Measurements from ENCODE around the gene PPARD. TPM values are rescaled to one million over a fixed set of nuclear protein-coding genes. Genes with fewer than 3 reads are reported as not detected.

PPARD gene
- total RNA-seq, 1 donor from 2014 or later = 4.9 TPM

DNA sequence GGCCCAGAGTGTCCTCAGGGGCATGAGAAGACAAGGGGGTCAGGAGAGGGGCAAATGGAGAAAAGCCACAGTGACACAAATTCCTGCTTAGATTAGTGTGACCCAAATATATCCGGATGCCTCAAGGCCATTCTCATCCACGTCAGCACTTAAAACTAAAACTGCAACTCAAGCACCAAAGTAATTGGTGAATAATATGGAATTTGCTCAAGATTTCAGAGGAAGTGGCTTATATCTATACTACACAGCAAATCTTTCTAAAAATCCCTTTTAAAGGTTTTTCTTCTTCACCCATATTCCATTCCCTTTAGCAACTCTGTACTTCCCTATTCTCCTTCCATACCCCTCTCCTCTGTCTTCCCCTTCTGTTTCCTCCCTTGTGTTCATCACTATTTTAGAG is 29.6 kb upstream of the PPARD start:
- no peak overlapping the region for H2AFZ ChIP-seq (replicated peaks)
- peaks cover 2% of the 10 kb centered on the region for H3K36me3 Mint-ChIP-seq

GRCh38 chr6:35317483-35318195 is 24.7 kb upstream of the PPARD start:
- Histone ChIP-seq H3K9ac (no peak overlapping the region), H3K4me3 (peak overlapping the region; percentile 52), H4K20me1 (ENCODE audit: low read depth) (no peaks in the 10 kb centered on the region), H3K27me3 (peaks cover 31% of the 10 kb centered on the region), H3K4me2 (peak overlapping the region; percentile 81), H3K27ac (no peak overlapping the region), H3K36me3 (no peaks in the 10 kb centered on the region), H3F3A (ENCODE audit: low read depth) (peaks cover 12% of the 10 kb centered on the region), H2AFZ (replicated peaks) (peak overlapping the region; percentile 90), H3K9me3 (ENCODE audit: low read depth) (no peaks in the 10 kb centered on the region), H3K4me1 (no peaks in the 10 kb centered on the region), H3K79me2 (ENCODE audit: low read depth) (no peaks in the 10 kb centered on the region)
- peak overlapping the region; percentile 92 for H3K4me3 Mint-ChIP-seq
- DNase-seq (ENCODE audit: low spot score) = no peak
- H3K27me3 Mint-ChIP-seq (ENCODE audit: insufficient read depth, low read depth) = peaks cover 9% of the 10 kb centered on the region
- H3K9me3 Mint-ChIP-seq = peaks cover 4% of the 10 kb centered on the region
- TF ChIP-seq EZH2phosphoT487 (IDR thresholded peaks at IDR 0.05) (no peak), EZH2 (IDR thresholded peaks at IDR 0.05) (peak; percentile 8)
- peaks cover 2% of the 10 kb centered on the region for H3K36me3 Mint-ChIP-seq
- H3K27ac Mint-ChIP-seq = peak overlapping the region; percentile 38
- peaks cover 19% of the 10 kb centered on the region for H3K4me1 Mint-ChIP-seq

More for the DNA sequence above, 29.6 kb upstream of the PPARD start:
- peaks cover 2% of the 10 kb centered on the region for H3F3A ChIP-seq (ENCODE audit: low read depth)
- H3K79me2 ChIP-seq (ENCODE audit: low read depth) = no peaks in the 10 kb centered on the region
- peaks cover 5% of the 10 kb centered on the region for H3K4me1 ChIP-seq
- no peaks in the 10 kb centered on the region for H4K20me1 ChIP-seq (ENCODE audit: low read depth)
- no peak for TF ChIP-seq CTCF (IDR thresholded peaks at IDR 0.05)
- TF ChIP-seq EZH2phosphoT487 (IDR thresholded peaks at IDR 0.05) = no peak
- peaks cover 4% of the 10 kb centered on the region for H3K9me3 Mint-ChIP-seq
- peaks cover 10% of the 10 kb centered on the region for H3K4me1 Mint-ChIP-seq
- no peak for DNase-seq (ENCODE audit: low spot score)
- H3K4me2 ChIP-seq = no peak overlapping the region
- no peaks in the 10 kb centered on the region for H3K9me3 ChIP-seq (ENCODE audit: low read depth)
- peaks cover 11% of the 10 kb centered on the region for H3K27me3 Mint-ChIP-seq (ENCODE audit: insufficient read depth, low read depth)
- H3K4me3 Mint-ChIP-seq = no peak overlapping the region
- no peak overlapping the region for H3K27ac Mint-ChIP-seq
- no peaks in the 10 kb centered on the region for H3K36me3 ChIP-seq
- H3K27me3 ChIP-seq = peaks cover 26% of the 10 kb centered on the region
- no peak overlapping the region for H3K27ac ChIP-seq
- no peak overlapping the region for H3K9ac ChIP-seq
- H3K4me3 ChIP-seq = no peak overlapping the region

DNA sequence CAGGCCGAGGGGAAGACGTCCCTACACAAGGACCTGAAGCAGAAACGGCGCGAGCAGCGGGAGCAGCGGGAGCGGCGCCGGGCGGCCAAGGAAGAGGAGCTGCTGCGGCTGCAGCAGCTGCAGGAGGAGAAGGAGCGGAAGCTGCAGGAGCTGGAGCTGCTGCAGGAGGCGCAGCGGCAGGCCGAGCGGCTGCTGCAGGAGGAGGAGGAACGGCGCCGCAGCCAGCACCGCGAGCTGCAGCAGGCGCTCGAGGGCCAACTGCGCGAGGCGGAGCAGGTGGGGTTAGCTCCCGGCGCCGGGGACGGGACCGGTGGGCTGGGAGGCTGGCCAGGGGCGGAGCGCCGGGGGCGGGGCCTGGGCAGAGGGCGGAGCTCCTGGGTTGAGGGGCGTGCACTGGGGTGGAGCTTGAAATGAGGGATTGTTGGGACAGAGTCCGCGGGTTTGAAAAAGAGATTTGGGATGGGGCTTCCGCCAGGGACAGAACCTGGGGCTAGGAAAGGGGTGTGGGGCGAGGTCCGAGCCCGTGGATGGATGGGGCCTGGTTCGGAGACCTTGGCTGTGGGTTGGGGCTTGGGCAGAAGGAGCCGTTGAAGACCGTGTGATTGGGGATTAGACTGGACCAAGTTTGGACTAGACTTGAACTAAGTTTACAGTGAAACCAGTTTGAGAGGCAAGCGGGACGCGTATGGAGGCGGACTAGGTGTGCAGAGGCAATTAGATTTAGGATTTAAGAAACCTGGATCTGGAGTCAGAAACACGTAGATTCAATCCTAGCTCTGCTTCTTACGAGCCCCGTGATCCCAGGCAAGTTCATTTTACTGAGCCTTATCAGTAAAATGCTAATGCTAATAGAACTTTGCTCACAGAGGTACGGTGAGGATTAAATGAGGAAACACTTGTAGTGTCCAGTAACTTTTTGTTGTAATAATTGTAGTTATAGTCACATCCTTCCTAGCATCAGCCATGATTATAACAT is 23.9 kb upstream of the PPARD start:
- Mint-ChIP-seq H3K27ac (peak overlapping the region; percentile 78), H3K27me3 (ENCODE audit: insufficient read depth, low read depth) (peaks cover 9% of the 10 kb centered on the region), H3K9me3 (peaks cover 4% of the 10 kb centered on the region), H3K4me3 (peak overlapping the region; percentile 92), H3K4me1 (peaks cover 19% of the 10 kb centered on the region), H3K36me3 (peaks cover 2% of the 10 kb centered on the region)
- H3K4me2 ChIP-seq = peak overlapping the region; percentile 81
- peak overlapping the region; percentile 90 for H2AFZ ChIP-seq (replicated peaks)
- no peaks in the 10 kb centered on the region for H4K20me1 ChIP-seq (ENCODE audit: low read depth)
- H3K79me2 ChIP-seq (ENCODE audit: low read depth) = no peaks in the 10 kb centered on the region
- no peak overlapping the region for H3K9ac ChIP-seq
- peaks cover 12% of the 10 kb centered on the region for H3F3A ChIP-seq (ENCODE audit: low read depth)
- no peaks in the 10 kb centered on the region for H3K4me1 ChIP-seq
- TF ChIP-seq EZH2phosphoT487 (IDR thresholded peaks at IDR 0.05) (no peak), EZH2 (IDR thresholded peaks at IDR 0.05) (peak; percentile 58)
- H3K27ac ChIP-seq = no peak overlapping the region
- no peaks in the 10 kb centered on the region for H3K36me3 ChIP-seq
- H3K4me3 ChIP-seq = peak overlapping the region; percentile 52
- no peaks in the 10 kb centered on the region for H3K9me3 ChIP-seq (ENCODE audit: low read depth)
- DNase-seq (ENCODE audit: low spot score) = peak; percentile 97
- peaks cover 31% of the 10 kb centered on the region for H3K27me3 ChIP-seq

GRCh38 chr6:35319346-35320030 is 22.9 kb upstream of the PPARD start:
- TF ChIP-seq EZH2phosphoT487 (IDR thresholded peaks at IDR 0.05) = no peak
- TF ChIP-seq EZH2 (IDR thresholded peaks at IDR 0.05) = no peak
- no peak for TF ChIP-seq CTCF (IDR thresholded peaks at IDR 0.05)
- no peak overlapping the region for H3K27ac Mint-ChIP-seq
- Histone ChIP-seq H3K4me2 (no peak overlapping the region), H3K9ac (no peak overlapping the region), H3K79me2 (ENCODE audit: low read depth) (no peaks in the 10 kb centered on the region), H4K20me1 (ENCODE audit: low read depth) (no peaks in the 10 kb centered on the region), H3F3A (ENCODE audit: low read depth) (peaks cover 12% of the 10 kb centered on the region), H3K27me3 (peaks cover 31% of the 10 kb centered on the region), H3K4me3 (no peak overlapping the region), H3K4me1 (no peaks in the 10 kb centered on the region), H3K9me3 (ENCODE audit: low read depth) (no peaks in the 10 kb centered on the region), H3K27ac (no peak overlapping the region), H2AFZ (replicated peaks) (peak overlapping the region; percentile 35), H3K36me3 (no peaks in the 10 kb centered on the region)
- H3K36me3 Mint-ChIP-seq = peaks cover 2% of the 10 kb centered on the region
- peaks cover 4% of the 10 kb centered on the region for H3K9me3 Mint-ChIP-seq
- no peak for DNase-seq (ENCODE audit: low spot score)
- H3K27me3 Mint-ChIP-seq (ENCODE audit: insufficient read depth, low read depth) = peaks cover 9% of the 10 kb centered on the region
- H3K4me3 Mint-ChIP-seq = peak overlapping the region; percentile 15
- H3K4me1 Mint-ChIP-seq = peaks cover 19% of the 10 kb centered on the region
